Ovary (tissue), 9 donors: ENCODE measurements around the gene ARHGEF1. TPM values are rescaled to one million over a fixed set of nuclear protein-coding genes. Genes with fewer than 3 reads are reported as not detected.

Experiments used
- DNase-seq, 5 donors: peaks; one replicate each; pipeline ENCODE4 v3.0.0-alpha.2; 2019 to 2020
- H3K27ac ChIP-seq, 2 donors: fragments of 200-600 bp; one replicate each; pipeline versions ENCODE4 v1.5.1 to v1.8.0; 2019 to 2022
- H3K27me3 ChIP-seq: fragments of 200-600 bp; one replicate; pipeline ENCODE4 v1.8.0; 2022
- H3K36me3 ChIP-seq: fragments of 200-600 bp; sonication (generic); one replicate; pipeline ENCODE4 v1.5.1; 2019
- H3K4me1 ChIP-seq: one replicate; pipeline ENCODE4 v1.8.1; 2013; ENCODE audit warnings: mild to moderate bottlenecking, moderate library complexity; ENCODE audit not compliant: insufficient read depth
- H3K4me3 ChIP-seq: fragments of 200-600 bp; sonication (generic); one replicate; pipeline ENCODE4 v1.5.1; 2017
- H3K9me3 ChIP-seq, 2 donors: fragments of 200-600 bp in 1 of 2; sonication (generic) in 1 of 2; one replicate each; pipeline versions ENCODE4 v1.5.1 to v1.8.1; 2013 to 2019; ENCODE audit warnings: mild to moderate bottlenecking in 1 of 2, moderate library complexity in 1 of 2
- EP300 ChIP-seq: sonication (generic); formaldehyde crosslinking; IDR thresholded peaks from one replicate; pipeline ENCODE4 v1.6.1; 2017; ENCODE audit warnings: antibody characterized with exemption
- POLR2A ChIP-seq: fragments of 450-650 bp; IDR thresholded peaks from one replicate; pipeline ENCODE4 v1.6.1; 2017; ENCODE audit warnings: antibody characterized with exemption, mild to moderate bottlenecking, moderate library complexity
- WGBS, 3 donors: extraction: QIAGEN DNeasy Blood & Tissue Kit in 1 of 3; methylation state at CpG; one replicate each; pipeline versions ENCODE4 v1.1.5 to v1.1.7; 2013 to 2017; 5-methylcytosine and 5-hydroxymethylcytosine counted together
- intact Hi-C, 4 donors: fragments of 100-400 bp; cut with DNase I; formaldehyde crosslinking; loops; one replicate each; pipeline versions ENCODE4 v1.11.0 to v1.15.1; 2022 to 2023
- polyA plus RNA-seq, 2 donors: library from polyadenylated mRNA; stranded (reverse); fragments of 200-250 nt in 1 of 2; fragments of 350-450 nt in 1 of 2; fragmentation: Illumina TruSeq in 1 of 2; extraction: RNeasy Lipid Tissue Mini Kit (QIAGEN cat#74804) in 1 of 2; gene quantifications; one replicate each; pipeline ENCODE4 v1.2.3, GENCODE V29; 2013 to 2014
- total RNA-seq, 7 donors: library from RNA; depleted of rRNA in 2 of 7; stranded (reverse); fragments of >200 nt in 2 of 7; fragmentation: NEBNext Ultra II Directional in 3 of 7; extraction: Animal tissue kit (Norgen Biotek cat#: 25700) in 3 of 7; gene quantifications; one replicate each; pipeline versions ENCODE4 v1.1.0 to v1.2.4, GENCODE V29; 2016 to 2023
- TF ChIP-seq, protein P1 (sequence below), 3 donors: fragments of 450-650 bp in 2 of 3; fragments of 200-600 bp in 1 of 3; IDR thresholded peaks; one replicate each; pipeline versions ENCODE4 v1.5.1 to v1.8.0; 2016 to 2022; ENCODE audit warnings: antibody characterized with exemption in 3 of 3, mild to moderate bottlenecking in 1 of 3
- donor health status: DM: no; HTN: no; CAD: no; lungs with moderate emphysema.
- donor health status: DM: no; HTN: no; CAD: no.
- donor health status: Bipolar disorder and iron deficiency.
- donor health status: DM: yes; HTN: yes; CAD: no.
- donor health status: DM: no; HTN: no; CAD: no.
- donor health status: DM: yes; HTN: yes; CAD: no.

Gene ARHGEF1
- total and polyA plus RNA-seq, 9 donors: 7.9 to 97.5 (median 56.6) TPM

GRCh38 chr19:41918653-41919244 lies 35.8 kb downstream of the ARHGEF1 start:
- Histone ChIP-seq H3K27me3 (peaks cover 3% of the 10 kb centered on the region), H3K36me3 (no peaks in the 10 kb centered on the region), H3K4me3 (no peak overlapping the region), H3K4me1 (no peaks in the 10 kb centered on the region), H3K9me3 (no peaks in the 10 kb centered on the region), H3K27ac (no peak overlapping the region)
- TF ChIP-seq EP300 (no peak), POLR2A (no peak)
- TF ChIP-seq, protein P1, sequence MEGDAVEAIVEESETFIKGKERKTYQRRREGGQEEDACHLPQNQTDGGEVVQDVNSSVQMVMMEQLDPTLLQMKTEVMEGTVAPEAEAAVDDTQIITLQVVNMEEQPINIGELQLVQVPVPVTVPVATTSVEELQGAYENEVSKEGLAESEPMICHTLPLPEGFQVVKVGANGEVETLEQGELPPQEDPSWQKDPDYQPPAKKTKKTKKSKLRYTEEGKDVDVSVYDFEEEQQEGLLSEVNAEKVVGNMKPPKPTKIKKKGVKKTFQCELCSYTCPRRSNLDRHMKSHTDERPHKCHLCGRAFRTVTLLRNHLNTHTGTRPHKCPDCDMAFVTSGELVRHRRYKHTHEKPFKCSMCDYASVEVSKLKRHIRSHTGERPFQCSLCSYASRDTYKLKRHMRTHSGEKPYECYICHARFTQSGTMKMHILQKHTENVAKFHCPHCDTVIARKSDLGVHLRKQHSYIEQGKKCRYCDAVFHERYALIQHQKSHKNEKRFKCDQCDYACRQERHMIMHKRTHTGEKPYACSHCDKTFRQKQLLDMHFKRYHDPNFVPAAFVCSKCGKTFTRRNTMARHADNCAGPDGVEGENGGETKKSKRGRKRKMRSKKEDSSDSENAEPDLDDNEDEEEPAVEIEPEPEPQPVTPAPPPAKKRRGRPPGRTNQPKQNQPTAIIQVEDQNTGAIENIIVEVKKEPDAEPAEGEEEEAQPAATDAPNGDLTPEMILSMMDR (IDR thresholded peaks at IDR 0.05): no peak
- 85 to 88% (median 86%) methylated on average over 5 of the region's 5 CpGs for WGBS, 3 donors
- intact Hi-C loops: no loop called here
- no peak for DNase-seq

GRCh38 chr19:41919948-41920712 lies 37.1 kb downstream of the ARHGEF1 start:
- Histone ChIP-seq H3K4me1 (no peaks in the 10 kb centered on the region), H3K4me3 (no peak overlapping the region), H3K27me3 (peaks cover 3% of the 10 kb centered on the region), H3K27ac (no peak overlapping the region), H3K9me3 (no peaks in the 10 kb centered on the region), H3K36me3 (no peaks in the 10 kb centered on the region)
- intact Hi-C loops: no loop called here
- TF ChIP-seq, protein P1 (IDR thresholded peaks at IDR 0.05): no peak
- no peak for TF ChIP-seq EP300
- TF ChIP-seq POLR2A: no peak
- WGBS, 3 donors: 85 to 91% (median 88%) methylated on average over 27 to 33 of the region's 33 CpGs
- no peak for DNase-seq

- peaks cover 3% of the 10 kb centered on the region for H3K27me3 ChIP-seq
- 6 to 7% (median 7%) methylated on average over 25 to 26 of the region's 26 CpGs for WGBS, 3 donors
- no peak overlapping the region for H3K4me3 ChIP-seq
- H3K36me3 ChIP-seq: no peaks in the 10 kb centered on the region
- no peak for TF ChIP-seq POLR2A
- TF ChIP-seq, protein P1 (IDR thresholded peaks at IDR 0.05): no peak
- TF ChIP-seq EP300: no peak
- DNase-seq: no peak
- no peak overlapping the region for H3K27ac ChIP-seq
- no peaks in the 10 kb centered on the region for H3K9me3 ChIP-seq
- no peaks in the 10 kb centered on the region for H3K4me1 ChIP-seq
- intact Hi-C loops: no loop called here
Measured at GRCh38 chr19:41920882-41921576, 38.0 kb downstream of the ARHGEF1 start.

DNA sequence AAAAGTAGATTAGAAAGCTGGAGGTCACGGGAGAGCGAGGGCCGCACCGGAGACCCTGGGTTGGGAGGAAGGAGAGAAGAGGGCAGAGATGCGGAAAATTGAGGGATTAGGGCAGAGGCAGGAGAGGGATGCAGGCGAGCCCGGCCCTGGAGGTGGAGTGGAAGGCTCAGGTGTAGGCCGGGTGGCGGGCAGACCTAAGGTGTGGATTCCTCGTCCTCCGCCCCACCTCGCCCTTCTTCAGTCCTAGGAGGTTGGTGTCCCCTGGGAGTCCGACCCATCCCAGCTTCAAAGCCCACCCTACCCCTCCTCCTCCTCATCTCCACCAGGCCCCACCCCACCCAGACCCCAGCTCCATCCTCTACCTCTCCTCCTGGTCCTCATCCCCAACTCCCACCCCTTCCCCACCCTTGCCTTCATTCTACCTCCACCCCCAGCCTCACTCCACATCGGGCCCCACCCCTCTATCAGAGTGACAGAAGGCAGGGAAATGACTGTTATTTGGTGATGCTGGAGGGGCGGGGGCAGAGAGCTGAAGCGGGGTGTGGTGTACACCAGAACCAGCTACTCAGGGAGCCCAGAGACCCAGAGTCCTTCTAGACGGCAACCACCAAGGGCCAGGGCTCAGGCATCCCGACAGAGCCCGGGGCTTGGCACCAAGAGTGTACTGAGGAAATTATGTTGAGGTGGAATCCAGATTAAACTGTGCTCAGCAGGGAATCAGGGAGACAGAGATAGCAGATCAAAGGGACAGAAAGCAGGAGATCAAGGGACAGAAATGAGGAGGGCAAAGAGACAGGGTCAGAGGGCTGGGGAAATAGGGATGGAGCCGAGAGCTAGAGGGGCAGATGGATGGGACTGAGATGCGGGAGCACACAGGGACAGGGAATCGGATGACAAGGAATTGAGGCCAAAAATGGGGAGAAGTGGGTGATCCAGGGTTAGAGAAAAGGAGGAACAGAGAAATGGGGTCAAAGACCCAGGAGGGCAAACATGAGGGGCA lies 38.9 kb downstream of the ARHGEF1 start:
- H3K27me3 ChIP-seq: no peaks in the 10 kb centered on the region
- WGBS, 3 donors: 14 to 21% (median 15%) methylated on average over 22 of the region's 22 CpGs
- TF ChIP-seq, protein P1 (IDR thresholded peaks at IDR 0.05): no peak
- TF ChIP-seq POLR2A (no peak), EP300 (no peak)

More for the DNA sequence above, 38.9 kb downstream of the ARHGEF1 start:
- Histone ChIP-seq H3K4me1 (no peaks in the 10 kb centered on the region), H3K9me3 (no peaks in the 10 kb centered on the region), H3K4me3 (no peak overlapping the region), H3K36me3 (no peaks in the 10 kb centered on the region), H3K27ac (no peak overlapping the region)
- no peak for DNase-seq
- intact Hi-C loops: no loop called here
